Hematopoietic multipotent progenitor cell treated with erythropoietin and hydrocortisone succinate and interleukin-3 and kit ligand, for 17 days (in vitro differentiated cells): Measurements from ENCODE around the gene MDGA2.
"Not testable (repeated sequence)": the region's sequence is repeated elsewhere in the genome, so short reads cannot be mapped to it uniquely, and the experiment has no call there.

Experiments
- DNase-seq: peaks from one replicate; pipeline ENCODE4 v3.0.0-alpha.2; 2015; ENCODE audit warnings: low spot score

MDGA2 gene

DNA sequence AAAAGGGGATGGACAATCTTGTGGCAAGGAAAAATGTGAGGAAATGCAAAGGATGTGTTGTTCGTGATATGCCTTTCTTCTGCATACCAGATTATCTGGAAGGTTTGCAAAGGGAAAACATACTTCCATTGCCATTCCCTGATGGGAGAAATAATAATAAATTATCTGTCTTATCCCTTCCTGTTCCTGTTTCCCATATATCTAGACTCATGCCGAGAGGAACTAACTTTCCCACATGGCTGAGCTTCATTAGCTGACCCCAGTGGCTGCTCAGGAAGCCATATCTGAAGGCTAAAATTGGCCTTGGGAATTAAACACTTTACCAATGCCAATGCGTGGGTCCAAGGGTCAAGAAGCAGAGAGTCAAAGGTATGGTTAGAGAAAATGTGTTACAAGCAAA, 439.8 kb downstream of the MDGA2 start:
- no peak for DNase-seq

GRCh38 chr14:47226877-47227520, 448.4 kb downstream of the MDGA2 start:
- no peak for DNase-seq

DNA sequence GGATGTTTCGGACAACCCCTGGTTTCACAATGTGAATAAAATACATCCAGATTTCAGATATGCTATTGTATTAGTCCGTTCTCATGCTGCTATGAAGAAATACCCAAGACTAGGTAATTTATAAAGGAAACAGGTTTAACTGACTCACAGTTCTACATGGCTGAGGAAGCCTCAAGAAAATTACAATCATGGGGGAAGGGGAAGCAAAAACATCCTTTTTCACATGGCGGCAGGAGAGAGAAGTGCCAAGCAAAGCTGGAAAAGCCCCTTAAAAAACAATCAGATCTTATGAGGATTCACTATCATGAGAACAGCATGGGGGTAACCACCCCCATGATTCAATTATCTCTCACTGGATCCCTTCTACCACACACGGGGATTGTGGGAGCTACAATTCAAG, 451.7 kb downstream of the MDGA2 start:
- no peak for DNase-seq

DNA sequence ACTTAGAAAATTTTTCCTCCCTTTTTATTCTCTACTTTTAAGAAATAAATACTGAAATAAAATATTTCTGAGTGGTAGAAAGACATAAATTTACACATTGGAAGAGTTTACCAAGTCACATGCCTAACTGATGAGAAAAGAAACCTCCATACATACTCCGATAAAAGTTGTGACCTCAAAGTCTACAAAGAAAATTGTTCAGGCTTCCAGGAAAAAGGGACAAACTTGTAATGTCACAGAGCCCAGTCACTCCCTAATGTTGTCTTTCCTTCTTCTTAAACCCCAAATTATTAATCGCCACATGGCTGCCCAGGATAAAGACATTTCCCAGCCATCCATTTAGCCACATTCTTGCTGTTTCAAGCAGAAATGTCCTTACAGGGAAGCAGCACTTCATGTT, 455.3 kb downstream of the MDGA2 start:
- DNase-seq: no peak

DNA sequence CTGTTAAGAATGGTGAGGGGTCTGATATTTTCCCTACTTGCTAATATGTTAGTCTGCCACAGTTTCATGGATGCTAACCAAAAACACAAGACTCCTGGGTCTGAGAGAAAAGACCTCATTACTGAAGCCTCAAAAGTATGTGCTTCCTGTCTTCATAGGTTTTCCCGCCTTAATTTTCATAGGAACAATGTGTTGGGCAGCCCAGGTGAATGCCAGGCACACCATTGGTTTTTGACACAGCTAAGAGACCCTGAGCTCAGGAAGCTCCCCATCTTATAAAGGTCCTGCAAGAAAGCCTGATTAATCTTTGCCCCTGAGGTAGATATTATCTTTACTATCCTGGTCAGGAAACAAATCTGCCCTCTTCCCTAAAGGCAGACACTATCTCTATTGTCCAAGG, 464.1 kb downstream of the MDGA2 start:
- no peak for DNase-seq

DNA sequence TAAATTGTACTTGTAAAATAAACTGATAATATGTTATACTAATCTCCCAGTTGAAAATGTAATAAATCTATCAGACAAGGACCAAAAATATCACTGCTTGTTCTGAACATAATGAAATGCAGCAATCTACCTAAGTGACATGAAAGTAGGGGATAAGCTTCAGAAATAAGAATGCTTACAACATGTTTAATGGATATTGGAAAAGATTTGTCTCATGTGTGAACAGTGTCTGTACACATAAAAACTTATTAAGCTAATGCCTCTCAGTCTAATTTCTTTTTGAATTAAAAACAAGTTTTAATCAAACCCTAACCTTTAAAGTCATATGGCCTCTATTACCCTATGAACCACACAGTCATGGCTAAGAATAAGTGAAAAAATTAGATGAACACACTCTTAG, 465.3 kb downstream of the MDGA2 start:
- no peak for DNase-seq

DNA sequence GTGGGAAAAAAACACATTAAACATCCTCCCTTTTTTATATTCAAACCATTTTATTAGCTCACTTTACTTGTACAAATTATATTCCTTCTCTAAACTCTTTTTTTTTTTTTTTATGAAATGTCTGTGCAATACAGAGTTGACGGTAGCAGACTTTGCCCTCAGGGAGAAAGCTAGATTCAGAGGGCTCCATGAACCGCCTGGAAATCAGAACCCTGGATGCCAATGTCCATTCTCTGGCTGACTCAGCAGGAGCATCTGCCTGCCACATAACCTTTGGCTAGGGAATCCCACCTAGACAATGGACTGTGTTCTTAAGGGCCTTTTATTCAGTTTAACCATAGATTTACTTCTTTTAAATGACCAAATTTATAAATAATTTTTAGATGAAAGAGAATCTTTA, 467.0 kb downstream of the MDGA2 start:
- no peak for DNase-seq

GRCh38 chr14:47207617-47208016, 467.8 kb downstream of the MDGA2 start:
- DNase-seq: no peak

DNA sequence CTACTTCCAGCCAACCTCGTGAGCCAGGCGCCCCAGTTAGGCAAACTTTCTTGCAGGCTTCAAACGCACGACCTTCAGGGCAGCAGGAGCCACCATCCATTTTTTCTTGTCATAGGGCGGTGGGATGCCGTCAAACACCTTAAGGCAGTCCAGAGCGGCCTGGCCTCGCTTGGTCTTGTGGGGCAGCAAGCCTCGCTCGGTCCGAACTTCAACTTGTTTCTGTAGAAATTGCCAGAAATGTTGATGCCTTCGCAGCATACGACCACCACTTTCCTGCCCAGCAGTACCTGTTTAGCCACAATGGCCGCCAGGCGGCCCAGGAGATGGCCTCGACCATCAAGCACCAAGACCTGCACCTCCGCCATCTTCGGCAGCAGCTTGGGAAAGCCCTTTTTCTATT, 474.7 kb downstream of the MDGA2 start:
- no peak for DNase-seq

GRCh38 chr14:47195582-47195981, 479.8 kb downstream of the MDGA2 start:
- no peak for DNase-seq

- no peak for DNase-seq
Observed at GRCh38 chr14:47194055-47194454, 481.4 kb downstream of the MDGA2 start.

DNA sequence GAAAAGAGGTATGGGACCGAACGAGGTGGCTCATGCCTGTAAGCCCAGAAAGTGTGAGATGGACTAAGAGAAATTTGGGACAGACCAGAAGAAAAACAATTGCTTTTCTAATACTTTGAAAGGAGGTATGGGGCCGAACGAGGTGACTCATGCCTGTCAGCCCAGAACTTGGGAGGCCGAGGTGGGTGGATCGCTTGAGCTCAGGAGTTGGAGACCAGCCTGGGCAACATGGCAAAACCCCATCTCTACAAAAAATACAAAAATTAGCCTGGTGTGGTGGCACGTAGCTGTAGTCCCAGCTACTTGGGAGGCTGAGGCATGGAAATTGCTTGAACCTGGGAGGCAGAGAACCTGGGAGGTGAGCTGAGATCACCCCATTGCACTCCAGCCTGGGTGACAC, 483.2 kb downstream of the MDGA2 start:
- DNase-seq: not testable (repeated sequence)

DNA sequence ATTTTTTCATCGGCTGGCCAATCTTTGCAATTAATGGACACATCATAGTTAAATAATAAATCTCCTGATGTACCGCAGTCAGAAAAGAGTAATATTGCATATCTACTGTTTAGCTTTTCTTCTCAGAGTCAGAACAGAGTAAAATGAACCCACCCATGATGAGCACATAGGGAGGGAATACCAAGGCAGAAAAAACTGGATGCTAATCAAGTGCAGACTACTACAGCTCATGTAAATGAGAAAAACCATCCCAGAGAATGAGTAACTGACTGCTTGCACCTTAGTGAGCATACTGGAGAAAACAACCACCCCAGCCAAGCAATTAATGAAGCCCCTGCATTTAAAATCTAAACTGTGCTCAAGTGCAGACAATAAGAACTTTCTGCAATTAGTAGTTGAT, 483.7 kb downstream of the MDGA2 start:
- no peak for DNase-seq

- no peak for DNase-seq
Observed at GRCh38 chr14:47189911-47190484, 485.4 kb downstream of the MDGA2 start.

DNA sequence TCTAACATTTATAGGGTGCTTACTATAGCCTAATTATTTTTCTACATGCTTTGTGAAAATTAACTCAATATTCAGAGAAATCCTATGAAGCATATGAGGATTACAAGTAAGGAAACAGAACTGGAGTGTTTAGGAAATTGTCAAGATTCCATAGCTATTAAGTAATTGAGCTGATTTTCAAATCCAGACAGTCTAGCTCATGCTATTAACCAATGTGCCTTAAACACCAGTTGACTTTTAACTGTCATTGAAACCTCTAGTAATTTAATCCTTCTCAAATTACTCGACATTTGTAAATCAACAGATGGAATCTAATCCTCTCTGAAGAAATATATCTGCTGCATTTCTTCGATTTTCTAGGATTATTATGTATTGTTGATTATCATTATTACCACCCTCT, 488.9 kb downstream of the MDGA2 start:
- DNase-seq: no peak

DNA sequence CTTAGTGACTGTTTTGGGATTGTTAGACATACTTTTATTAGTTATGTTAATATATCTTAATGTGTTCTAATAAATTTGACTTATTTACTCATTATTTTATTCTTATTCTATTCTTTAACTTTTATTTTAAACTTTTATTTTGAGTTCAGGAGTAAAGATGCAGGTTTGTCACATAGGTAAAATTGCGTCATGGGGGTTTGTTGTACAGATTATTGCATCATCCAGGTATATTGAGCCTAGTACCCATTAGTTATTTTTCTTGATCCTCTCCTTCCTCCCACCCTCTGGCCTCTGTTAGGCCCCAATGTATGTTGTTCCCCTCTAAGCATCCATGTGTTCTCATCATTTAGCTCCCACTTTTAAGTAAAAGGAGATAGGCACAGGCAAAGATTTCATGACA, 495.5 kb downstream of the MDGA2 start:
- no peak for DNase-seq

DNA sequence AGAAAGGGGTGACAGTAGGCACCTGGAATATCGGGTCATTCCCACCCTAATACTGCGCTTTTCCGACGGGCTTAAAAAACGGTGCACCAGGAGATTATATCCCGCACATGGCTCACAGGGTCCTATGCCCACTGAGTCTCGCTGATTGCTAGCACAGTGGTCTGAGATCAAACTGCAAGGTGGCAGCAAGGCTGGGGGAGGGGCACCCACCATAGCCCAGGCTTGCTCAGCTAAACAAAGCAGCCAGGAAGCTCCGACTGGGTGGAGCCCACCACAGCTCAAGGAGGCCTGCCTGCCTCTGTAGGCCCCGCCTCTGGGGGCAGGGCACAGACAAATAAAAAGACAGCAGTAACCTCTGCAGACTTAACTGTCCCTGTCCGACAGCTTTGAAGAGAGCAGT, 503.5 kb downstream of the MDGA2 start:
- not testable (repeated sequence) for DNase-seq

DNA sequence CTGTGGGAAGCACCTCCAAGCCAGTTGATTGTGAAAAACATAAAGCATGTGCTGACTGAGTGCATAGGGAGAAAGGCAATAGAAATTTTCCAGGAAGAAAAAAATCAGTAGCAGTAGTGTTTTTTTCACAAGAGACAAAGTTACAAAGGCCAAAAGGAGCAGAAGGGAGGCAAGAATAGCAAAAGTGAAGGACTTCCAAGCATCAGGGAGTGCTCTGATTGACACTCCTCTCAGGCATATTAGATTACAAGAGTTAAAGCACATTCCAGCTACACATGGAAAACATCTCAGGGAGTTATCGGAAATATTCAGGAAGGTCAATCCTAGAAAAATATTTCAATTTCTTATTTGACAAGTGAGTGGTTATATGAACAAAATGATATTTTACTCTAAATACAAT, 508.0 kb downstream of the MDGA2 start:
- no peak for DNase-seq

- no peak for DNase-seq
Observed at GRCh38 chr14:47155395-47155794, 520.0 kb downstream of the MDGA2 start.

DNA sequence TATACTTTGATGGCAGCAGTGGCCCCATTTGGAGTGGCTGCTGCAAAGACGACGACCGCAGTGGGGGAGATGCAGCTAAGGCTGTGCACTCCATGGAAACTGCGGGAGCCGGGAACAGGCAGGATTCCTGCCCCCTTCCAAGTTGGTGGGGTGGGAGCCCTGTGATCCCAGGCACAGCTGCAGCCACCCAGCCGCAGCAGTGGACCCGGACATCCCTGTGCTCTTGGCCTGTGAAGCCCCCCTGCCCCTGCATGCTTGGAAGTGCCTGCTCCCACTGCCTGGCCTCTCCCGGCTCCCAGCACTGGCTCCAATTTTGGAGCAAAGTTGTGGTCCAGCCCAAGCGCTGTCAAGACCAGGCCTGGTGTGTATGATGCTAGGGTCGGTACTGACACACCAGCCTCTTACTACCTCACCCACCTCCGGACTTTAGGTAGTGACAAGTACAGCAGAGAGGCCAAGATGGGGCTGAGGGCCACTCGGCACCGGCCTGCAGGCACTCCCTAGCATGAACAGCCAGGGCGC, 521.1 kb downstream of the MDGA2 start:
- no peak for DNase-seq

DNA sequence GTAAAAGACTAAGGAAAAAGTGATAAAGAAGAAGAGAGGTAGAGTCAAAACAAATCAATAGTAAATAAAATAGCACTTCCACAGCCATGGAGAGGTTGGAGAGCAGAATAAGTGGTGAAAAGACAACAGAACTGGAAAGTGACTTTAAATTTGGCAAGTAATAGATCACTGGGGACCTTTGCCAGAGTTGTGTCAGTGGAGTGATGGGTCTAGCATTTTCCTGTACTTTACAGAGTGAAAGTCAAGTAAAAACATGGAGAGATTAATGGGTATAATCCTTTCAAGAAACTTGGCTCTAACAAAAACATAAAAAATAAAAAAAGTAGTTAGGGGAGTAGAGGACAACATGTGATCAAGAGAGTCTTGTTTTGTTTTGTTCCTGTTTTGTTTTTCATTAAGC, 521.7 kb downstream of the MDGA2 start:
- no peak for DNase-seq

DNA sequence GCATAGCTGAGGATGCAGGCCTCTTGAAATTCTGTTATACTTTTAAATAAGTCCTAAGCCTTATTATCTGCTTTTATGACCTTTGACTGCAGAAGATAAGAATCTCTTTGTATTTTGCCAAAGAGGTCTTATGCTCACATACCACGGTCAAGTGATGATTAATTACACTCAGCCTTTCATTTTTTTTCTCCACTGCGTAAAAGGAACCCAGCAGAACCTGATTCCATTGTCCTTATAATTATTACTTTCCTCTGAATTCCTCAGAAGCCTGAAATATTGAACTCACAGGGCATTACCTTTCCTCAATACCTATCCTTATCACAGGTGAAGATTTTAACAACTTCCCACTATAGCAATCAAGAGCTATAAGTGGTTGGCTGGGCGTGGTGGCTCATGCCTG, 525.1 kb downstream of the MDGA2 start:
- DNase-seq: no peak

DNA sequence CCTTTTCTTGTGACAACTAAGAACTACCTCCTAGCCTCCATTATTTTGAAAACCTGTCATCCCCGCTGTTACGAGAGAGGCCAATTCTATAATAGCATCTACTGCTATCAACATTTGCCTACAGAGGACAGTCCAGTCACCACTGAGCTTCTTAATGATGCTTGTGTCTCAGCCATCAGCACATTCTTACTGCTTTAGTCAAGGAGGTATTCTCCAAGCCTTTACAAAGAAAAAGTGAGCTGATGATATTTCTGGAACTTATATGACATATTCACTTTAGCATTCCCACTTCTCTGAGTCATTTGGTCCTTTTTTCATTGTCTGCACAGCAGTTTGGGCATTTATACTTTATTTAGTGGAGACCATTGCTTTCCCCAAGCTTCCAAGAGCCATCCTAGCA, 526.1 kb downstream of the MDGA2 start:
- no peak for DNase-seq

- no peak for DNase-seq
Observed at GRCh38 chr14:47148686-47149085, 526.7 kb downstream of the MDGA2 start.
